ENCODE data around the gene ZMIZ1. TPM values are rescaled to one million over a fixed set of nuclear protein-coding genes. Genes with fewer than 3 reads are reported as not detected.

Gene ZMIZ1
- total and polyA plus RNA-seq, 2 experiments from 2014 or later = 48.2 to 78.8 TPM

DNA sequence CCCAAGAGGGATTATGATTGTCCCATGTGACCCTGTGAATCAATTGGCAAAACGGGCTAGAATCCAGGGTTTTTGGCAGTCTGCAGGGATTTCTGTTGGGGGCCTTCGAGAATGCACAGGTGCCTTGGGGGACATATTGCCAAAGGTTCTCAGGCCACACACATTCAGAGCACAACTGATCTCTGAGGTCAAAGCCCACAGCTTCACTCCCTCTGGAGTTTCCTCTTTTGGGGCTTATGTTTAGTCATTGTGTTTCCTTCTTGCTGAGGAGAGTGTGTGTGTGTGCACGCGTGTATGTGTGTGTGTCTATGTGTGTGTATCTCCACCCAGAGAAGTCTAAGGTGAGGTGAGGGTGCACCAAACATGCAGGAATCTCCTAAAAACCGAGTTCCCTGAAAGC, 287.3 kb downstream of the ZMIZ1 start:
- H3K4me3 ChIP-seq = no peak overlapping the region
- no peaks in the 10 kb centered on the region for H3K9me3 ChIP-seq (ENCODE audit: low read depth)
- H3K36me3 ChIP-seq = peaks cover 28% of the 10 kb centered on the region
- H3K27me3 ChIP-seq = no peaks in the 10 kb centered on the region
- no peaks in the 10 kb centered on the region for H3K4me1 ChIP-seq (ENCODE audit: low read depth)
- no peak for DNase-seq (ENCODE audit: low read depth in 1 of 2, low spot score in 1 of 2)
- no peak overlapping the region for H3K27ac ChIP-seq
- TF ChIP-seq, protein P1, sequence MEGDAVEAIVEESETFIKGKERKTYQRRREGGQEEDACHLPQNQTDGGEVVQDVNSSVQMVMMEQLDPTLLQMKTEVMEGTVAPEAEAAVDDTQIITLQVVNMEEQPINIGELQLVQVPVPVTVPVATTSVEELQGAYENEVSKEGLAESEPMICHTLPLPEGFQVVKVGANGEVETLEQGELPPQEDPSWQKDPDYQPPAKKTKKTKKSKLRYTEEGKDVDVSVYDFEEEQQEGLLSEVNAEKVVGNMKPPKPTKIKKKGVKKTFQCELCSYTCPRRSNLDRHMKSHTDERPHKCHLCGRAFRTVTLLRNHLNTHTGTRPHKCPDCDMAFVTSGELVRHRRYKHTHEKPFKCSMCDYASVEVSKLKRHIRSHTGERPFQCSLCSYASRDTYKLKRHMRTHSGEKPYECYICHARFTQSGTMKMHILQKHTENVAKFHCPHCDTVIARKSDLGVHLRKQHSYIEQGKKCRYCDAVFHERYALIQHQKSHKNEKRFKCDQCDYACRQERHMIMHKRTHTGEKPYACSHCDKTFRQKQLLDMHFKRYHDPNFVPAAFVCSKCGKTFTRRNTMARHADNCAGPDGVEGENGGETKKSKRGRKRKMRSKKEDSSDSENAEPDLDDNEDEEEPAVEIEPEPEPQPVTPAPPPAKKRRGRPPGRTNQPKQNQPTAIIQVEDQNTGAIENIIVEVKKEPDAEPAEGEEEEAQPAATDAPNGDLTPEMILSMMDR (IDR thresholded peaks at IDR 0.05; ENCODE audit: low read depth, low read length) = no peak

GRCh38 chr10:79357180-79357579, 288.4 kb downstream of the ZMIZ1 start:
- H3K4me1 ChIP-seq (ENCODE audit: low read depth) = no peaks in the 10 kb centered on the region
- peaks cover 21% of the 10 kb centered on the region for H3K36me3 ChIP-seq
- no peak for DNase-seq (ENCODE audit: low read depth in 1 of 2, low spot score in 1 of 2)
- H3K9me3 ChIP-seq (ENCODE audit: low read depth) = no peaks in the 10 kb centered on the region
- no peaks in the 10 kb centered on the region for H3K27me3 ChIP-seq
- H3K27ac ChIP-seq = no peak overlapping the region
- no peak overlapping the region for H3K4me3 ChIP-seq
- TF ChIP-seq, protein P1 (IDR thresholded peaks at IDR 0.05; ENCODE audit: low read depth, low read length) = no peak

- no peak overlapping the region for H3K4me3 ChIP-seq
- peaks cover 9% of the 10 kb centered on the region for H3K36me3 ChIP-seq
- TF ChIP-seq, protein P1 (IDR thresholded peaks at IDR 0.05; ENCODE audit: low read depth, low read length) = no peak
- H3K4me1 ChIP-seq (ENCODE audit: low read depth) = no peaks in the 10 kb centered on the region
- DNase-seq (ENCODE audit: low read depth in 1 of 2, low spot score in 1 of 2) = no peak
- H3K27me3 ChIP-seq = no peaks in the 10 kb centered on the region
- H3K9me3 ChIP-seq (ENCODE audit: low read depth) = no peaks in the 10 kb centered on the region
- H3K27ac ChIP-seq = no peak overlapping the region
Observed at GRCh38 chr10:79358811-79359210, 290.0 kb downstream of the ZMIZ1 start.

DNA sequence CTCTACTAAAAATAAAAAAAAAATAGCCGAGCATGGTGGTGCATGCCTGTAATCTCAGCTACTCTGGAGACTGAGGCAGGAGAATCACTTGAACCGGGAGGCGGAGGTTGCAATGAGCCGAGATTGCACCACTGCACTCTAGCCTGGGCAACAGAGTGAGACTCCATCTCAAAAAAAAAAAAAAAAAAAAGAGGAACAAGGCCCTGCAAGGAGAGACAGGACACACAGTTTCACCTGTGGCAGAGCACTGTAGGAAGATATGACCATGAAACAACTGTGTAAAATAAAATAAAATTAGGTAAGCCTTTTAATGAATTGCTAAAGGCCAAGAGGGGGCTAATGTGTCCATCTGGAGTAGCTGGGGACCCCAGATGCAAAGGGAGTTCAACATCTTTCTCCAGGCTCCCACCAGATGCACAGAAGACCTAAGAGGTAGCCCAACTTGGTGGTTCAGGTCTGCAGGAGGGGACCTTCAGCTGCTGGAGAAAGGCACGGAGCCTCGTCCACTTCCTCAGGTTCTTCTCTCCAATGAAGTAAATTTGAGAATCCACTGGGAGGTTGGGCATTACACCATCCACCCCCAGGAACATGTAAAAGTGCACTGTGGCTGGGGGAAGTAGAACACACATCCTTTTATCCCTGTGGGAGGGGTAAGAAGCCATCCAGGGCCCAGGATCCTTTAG, 291.2 kb downstream of the ZMIZ1 start:
- Histone ChIP-seq H3K27me3 (no peaks in the 10 kb centered on the region), H3K9me3 (ENCODE audit: low read depth) (no peaks in the 10 kb centered on the region), H3K27ac (no peak overlapping the region), H3K4me1 (ENCODE audit: low read depth) (no peaks in the 10 kb centered on the region), H3K4me3 (no peak overlapping the region), H3K36me3 (peaks cover 7% of the 10 kb centered on the region)
- DNase-seq (ENCODE audit: low read depth in 1 of 2, low spot score in 1 of 2) = no peak
- TF ChIP-seq, protein P1 (IDR thresholded peaks at IDR 0.05; ENCODE audit: low read depth, low read length) = no peak

DNA sequence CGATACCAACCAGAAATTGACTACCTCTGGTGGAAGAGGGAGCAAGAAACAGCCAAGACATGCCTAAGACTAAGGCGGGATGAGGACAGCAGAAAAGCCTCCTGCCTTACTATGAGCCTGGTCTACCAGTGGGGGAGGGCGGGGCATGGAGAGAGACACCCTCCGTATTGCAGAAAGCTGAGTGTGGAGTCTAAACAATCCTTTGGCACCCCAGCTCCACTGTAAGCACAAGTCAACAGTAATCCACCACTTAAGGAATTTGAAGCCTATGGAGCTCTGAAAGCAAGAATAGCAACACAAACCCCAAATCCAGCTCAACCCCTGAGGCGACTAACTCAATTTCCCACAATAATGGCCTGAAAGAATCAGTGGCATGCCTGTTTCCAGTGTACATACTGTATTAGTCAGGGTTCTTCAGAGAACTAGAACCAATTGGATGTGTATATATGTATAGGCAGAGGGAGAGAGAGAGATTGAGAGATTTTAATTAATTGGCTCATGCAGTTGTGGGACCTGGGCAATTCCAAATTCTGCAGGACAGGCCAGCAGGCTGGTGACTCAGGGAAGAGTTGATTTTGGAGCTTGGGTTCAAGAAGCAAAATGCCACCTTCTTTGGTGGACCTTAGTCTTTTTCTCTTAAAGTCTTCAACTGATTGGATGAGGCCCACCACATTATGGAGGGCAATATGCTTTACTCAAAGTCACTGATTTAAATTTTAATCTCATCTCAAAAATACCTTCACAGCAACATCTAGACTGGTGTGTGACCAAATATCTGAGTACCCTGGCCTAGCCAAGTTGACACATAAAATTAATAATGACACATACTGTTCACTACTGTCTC, 292.0 kb downstream of the ZMIZ1 start:
- Histone ChIP-seq H3K27me3 (no peaks in the 10 kb centered on the region), H3K27ac (no peak overlapping the region), H3K9me3 (ENCODE audit: low read depth) (no peaks in the 10 kb centered on the region), H3K4me1 (ENCODE audit: low read depth) (no peaks in the 10 kb centered on the region), H3K36me3 (peaks cover 3% of the 10 kb centered on the region), H3K4me3 (no peak overlapping the region)
- TF ChIP-seq, protein P1 (IDR thresholded peaks at IDR 0.05; ENCODE audit: low read depth, low read length) = no peak
- DNase-seq (ENCODE audit: low read depth in 1 of 2, low spot score in 1 of 2) = no peak

Data from cardiac muscle cell (in vitro differentiated cells and primary cell).